ENCODE data around the gene CTAGE6.
"Not testable (repeated sequence)": the region's sequence is repeated elsewhere in the genome, so short reads cannot be mapped to it uniquely, and the experiment has no call there.

CTAGE6 gene, protein sequence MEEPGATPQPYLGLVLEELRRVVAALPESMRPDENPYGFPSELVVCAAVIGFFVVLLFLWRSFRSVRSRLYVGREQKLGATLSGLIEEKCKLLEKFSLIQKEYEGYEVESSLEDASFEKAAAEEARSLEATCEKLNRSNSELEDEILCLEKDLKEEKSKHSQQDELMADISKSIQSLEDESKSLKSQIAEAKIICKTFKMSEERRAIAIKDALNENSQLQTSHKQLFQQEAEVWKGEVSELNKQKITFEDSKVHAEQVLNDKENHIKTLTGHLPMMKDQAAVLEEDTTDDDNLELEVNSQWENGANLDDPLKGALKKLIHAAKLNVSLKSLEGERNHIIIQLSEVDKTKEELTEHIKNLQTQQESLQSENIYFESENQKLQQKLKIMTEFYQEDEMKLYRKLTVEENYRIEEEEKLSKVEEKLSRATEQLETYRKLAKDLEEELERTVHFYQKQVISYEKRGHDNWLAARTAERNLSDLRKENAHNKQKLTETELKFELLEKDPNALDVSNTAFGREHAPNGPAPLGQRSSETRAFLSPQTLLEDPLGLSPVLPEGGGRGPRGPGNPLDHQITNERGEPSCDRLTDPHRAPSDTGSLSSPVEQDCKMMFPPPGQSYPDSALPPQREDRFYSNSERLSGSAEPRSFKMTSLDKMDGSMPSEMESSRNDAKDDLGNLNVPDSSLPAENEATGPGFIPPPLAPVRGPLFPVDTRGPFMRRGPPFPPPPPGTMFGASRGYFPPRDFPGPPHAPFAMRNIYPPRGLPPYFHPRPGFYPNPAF

GRCh38 chr7:143757596-143757995, at the start of gene CTAGE6:
Gene CTAGE6, minus strand, starts transcription at chr7:143757696. Its CDS starts 38 bp downstream, at chr7:143757658.
- H3K9ac ChIP-seq (ENCODE audit: low read length); H3K4me3 ChIP-seq (ENCODE audit: low read length); H4K20me1 ChIP-seq (ENCODE audit: insufficient read depth, low read length); H3K36me3 ChIP-seq (replicated peaks; ENCODE audit: insufficient read depth, low read length); H3K9me2 ChIP-seq (replicated peaks; ENCODE audit: insufficient read depth, low read length); H3K27ac ChIP-seq (ENCODE audit: low read length); H3F3A ChIP-seq (ENCODE audit: insufficient read depth, low read length); H2AFZ ChIP-seq (ENCODE audit: low read length); H3K27me3 ChIP-seq (replicated peaks; ENCODE audit: insufficient read depth, low read length); H3K9me3 ChIP-seq (replicated peaks; ENCODE audit: insufficient read depth, low read length); H3K4me1 ChIP-seq (ENCODE audit: low read length); H3K4me2 ChIP-seq (ENCODE audit: low read depth, low read length); H3K79me2 ChIP-seq (ENCODE audit: low read length); DNase-seq: not testable (repeated sequence)

GRCh38 chr7:143806664-143807071, 49.2 kb upstream of the CTAGE6 start:
- H4K20me1 ChIP-seq (ENCODE audit: insufficient read depth, low read length); H3K27ac ChIP-seq (ENCODE audit: low read length); H3K27me3 ChIP-seq (replicated peaks; ENCODE audit: insufficient read depth, low read length); H3K9me2 ChIP-seq (replicated peaks; ENCODE audit: insufficient read depth, low read length); H3K9ac ChIP-seq (ENCODE audit: low read length); DNase-seq; H2AFZ ChIP-seq (ENCODE audit: low read length); H3K4me2 ChIP-seq (ENCODE audit: low read depth, low read length); H3K4me3 ChIP-seq (ENCODE audit: low read length); H3F3A ChIP-seq (ENCODE audit: insufficient read depth, low read length); H3K36me3 ChIP-seq (replicated peaks; ENCODE audit: insufficient read depth, low read length); H3K4me1 ChIP-seq (ENCODE audit: low read length); H3K9me3 ChIP-seq (replicated peaks; ENCODE audit: insufficient read depth, low read length); H3K79me2 ChIP-seq (ENCODE audit: low read length): not testable (repeated sequence)

GRCh38 chr7:143797896-143798290, 40.4 kb upstream of the CTAGE6 start:
- not testable (repeated sequence) for H3K9ac ChIP-seq (ENCODE audit: low read length); H3K9me2 ChIP-seq (replicated peaks; ENCODE audit: insufficient read depth, low read length); H3K4me3 ChIP-seq (ENCODE audit: low read length); H3F3A ChIP-seq (ENCODE audit: insufficient read depth, low read length); H3K27me3 ChIP-seq (replicated peaks; ENCODE audit: insufficient read depth, low read length); H3K79me2 ChIP-seq (ENCODE audit: low read length); H2AFZ ChIP-seq (ENCODE audit: low read length); H3K4me2 ChIP-seq (ENCODE audit: low read depth, low read length); H3K9me3 ChIP-seq (replicated peaks; ENCODE audit: insufficient read depth, low read length); DNase-seq; H4K20me1 ChIP-seq (ENCODE audit: insufficient read depth, low read length); H3K36me3 ChIP-seq (replicated peaks; ENCODE audit: insufficient read depth, low read length); H3K4me1 ChIP-seq (ENCODE audit: low read length); H3K27ac ChIP-seq (ENCODE audit: low read length)

- H3K4me2 ChIP-seq (ENCODE audit: low read depth, low read length); DNase-seq; H3K36me3 ChIP-seq (replicated peaks; ENCODE audit: insufficient read depth, low read length); H3K9me2 ChIP-seq (replicated peaks; ENCODE audit: insufficient read depth, low read length); H3K27ac ChIP-seq (ENCODE audit: low read length); H3F3A ChIP-seq (ENCODE audit: insufficient read depth, low read length); H3K79me2 ChIP-seq (ENCODE audit: low read length); H4K20me1 ChIP-seq (ENCODE audit: insufficient read depth, low read length); H3K27me3 ChIP-seq (replicated peaks; ENCODE audit: insufficient read depth, low read length); H3K4me3 ChIP-seq (ENCODE audit: low read length); H3K4me1 ChIP-seq (ENCODE audit: low read length); H3K9me3 ChIP-seq (replicated peaks; ENCODE audit: insufficient read depth, low read length); H2AFZ ChIP-seq (ENCODE audit: low read length); H3K9ac ChIP-seq (ENCODE audit: low read length): not testable (repeated sequence)
Measured at GRCh38 chr7:143797119-143797895, 39.8 kb upstream of the CTAGE6 start.

- not testable (repeated sequence) for H3K9me3 ChIP-seq (replicated peaks; ENCODE audit: insufficient read depth, low read length); H3K27ac ChIP-seq (ENCODE audit: low read length); H3K9ac ChIP-seq (ENCODE audit: low read length); H3F3A ChIP-seq (ENCODE audit: insufficient read depth, low read length); H3K27me3 ChIP-seq (replicated peaks; ENCODE audit: insufficient read depth, low read length); H3K9me2 ChIP-seq (replicated peaks; ENCODE audit: insufficient read depth, low read length); H2AFZ ChIP-seq (ENCODE audit: low read length); H3K36me3 ChIP-seq (replicated peaks; ENCODE audit: insufficient read depth, low read length); H4K20me1 ChIP-seq (ENCODE audit: insufficient read depth, low read length); H3K79me2 ChIP-seq (ENCODE audit: low read length); H3K4me2 ChIP-seq (ENCODE audit: low read depth, low read length); H3K4me3 ChIP-seq (ENCODE audit: low read length); H3K4me1 ChIP-seq (ENCODE audit: low read length); DNase-seq
Measured at GRCh38 chr7:143795653-143796052, 38.2 kb upstream of the CTAGE6 start.

DNA sequence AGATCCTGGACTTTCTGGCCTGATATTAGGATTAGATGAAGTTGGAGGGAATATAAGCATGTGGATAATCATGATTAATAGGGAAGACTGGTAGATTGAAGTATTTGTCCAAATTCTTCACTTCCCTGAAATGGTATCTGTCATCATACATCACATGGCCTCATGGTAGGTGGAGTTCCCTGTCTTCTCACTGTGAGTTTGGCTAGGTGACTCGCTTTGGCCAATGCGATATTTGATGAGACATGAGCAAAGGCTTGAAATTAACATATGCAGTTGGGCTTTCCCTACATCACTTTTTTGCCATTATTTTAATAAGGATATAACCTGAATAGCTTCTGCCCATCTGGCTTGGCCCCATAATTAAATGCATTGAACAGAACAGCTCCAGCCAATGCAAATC, 35.1 kb upstream of the CTAGE6 start:
- not testable (repeated sequence) for H3K27me3 ChIP-seq (replicated peaks; ENCODE audit: insufficient read depth, low read length); H3K36me3 ChIP-seq (replicated peaks; ENCODE audit: insufficient read depth, low read length); H3K27ac ChIP-seq (ENCODE audit: low read length); H3F3A ChIP-seq (ENCODE audit: insufficient read depth, low read length); H3K4me3 ChIP-seq (ENCODE audit: low read length); DNase-seq; H4K20me1 ChIP-seq (ENCODE audit: insufficient read depth, low read length); H2AFZ ChIP-seq (ENCODE audit: low read length); H3K9me2 ChIP-seq (replicated peaks; ENCODE audit: insufficient read depth, low read length); H3K4me1 ChIP-seq (ENCODE audit: low read length); H3K9me3 ChIP-seq (replicated peaks; ENCODE audit: insufficient read depth, low read length); H3K9ac ChIP-seq (ENCODE audit: low read length); H3K4me2 ChIP-seq (ENCODE audit: low read depth, low read length); H3K79me2 ChIP-seq (ENCODE audit: low read length)

DNA sequence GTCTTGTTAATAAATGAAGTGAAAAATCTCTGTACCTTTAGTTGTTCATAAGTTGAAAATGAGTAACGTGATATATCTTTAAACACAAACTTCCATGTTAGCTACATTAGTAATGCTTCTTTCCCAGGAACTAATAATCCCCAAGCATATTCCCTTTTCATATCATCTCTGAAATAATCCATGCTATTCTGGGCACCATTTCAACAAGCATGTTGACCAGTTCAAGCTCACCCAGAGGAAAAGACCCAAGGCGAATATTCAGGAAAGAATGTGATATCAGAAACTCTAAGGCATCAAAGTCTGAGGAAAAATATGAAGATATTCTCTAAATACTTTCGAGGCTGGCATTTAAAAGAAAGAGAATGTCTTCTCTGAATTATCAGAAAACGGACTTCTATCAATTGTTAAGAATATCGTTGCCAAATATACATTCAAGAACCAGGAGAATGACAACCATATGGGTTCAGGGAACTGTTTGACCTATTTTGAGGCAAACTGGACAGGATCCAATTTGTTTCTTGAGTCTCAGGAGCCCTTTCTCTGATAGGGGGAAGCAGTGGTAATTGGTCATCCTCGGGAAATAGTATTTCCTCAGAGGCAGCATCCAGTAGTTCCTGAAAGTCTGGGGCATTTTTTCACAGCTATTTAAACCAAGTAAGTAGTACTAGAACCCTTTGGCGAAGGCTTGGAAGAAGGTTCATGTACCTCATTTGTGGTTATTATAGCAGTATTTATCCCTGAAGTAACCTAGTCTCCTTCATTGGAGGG, 28.1 kb upstream of the CTAGE6 start:
- H3F3A ChIP-seq (ENCODE audit: insufficient read depth, low read length): not testable (repeated sequence)

More for the DNA sequence above, 28.1 kb upstream of the CTAGE6 start:
- H3K4me1 ChIP-seq (ENCODE audit: low read length); H3K79me2 ChIP-seq (ENCODE audit: low read length); DNase-seq; H3K36me3 ChIP-seq (replicated peaks; ENCODE audit: insufficient read depth, low read length); H3K4me2 ChIP-seq (ENCODE audit: low read depth, low read length); H3K9me3 ChIP-seq (replicated peaks; ENCODE audit: insufficient read depth, low read length); H2AFZ ChIP-seq (ENCODE audit: low read length); H3K9ac ChIP-seq (ENCODE audit: low read length); H4K20me1 ChIP-seq (ENCODE audit: insufficient read depth, low read length); H3K27ac ChIP-seq (ENCODE audit: low read length); H3K4me3 ChIP-seq (ENCODE audit: low read length); H3K27me3 ChIP-seq (replicated peaks; ENCODE audit: insufficient read depth, low read length); H3K9me2 ChIP-seq (replicated peaks; ENCODE audit: insufficient read depth, low read length): not testable (repeated sequence)

Data from MM.1S (cell line).